HUES64 (cell line): ENCODE results near the gene GPAT2. TPM values are rescaled to one million over a fixed set of nuclear protein-coding genes. Genes with fewer than 3 reads are reported as not detected.
"Not testable (repeated sequence)": the region's sequence is repeated elsewhere in the genome, so short reads cannot be mapped to it uniquely, and the experiment has no call there.

Experiments used
- H3K27ac ChIP-seq: 2 replicates; pipeline ENCODE4 v1.7.0; 2013; ENCODE audit warnings: low read depth, low read length, inconsistent platforms
- H3K27me3 ChIP-seq: 2 replicates; pipeline ENCODE4 v1.6.1; 2013; ENCODE audit warnings: mild to moderate bottlenecking, low read length; ENCODE audit not compliant: insufficient read depth
- H3K36me3 ChIP-seq: 2 replicates; pipeline ENCODE4 v1.6.1; 2013; ENCODE audit warnings: mild to moderate bottlenecking, low read length; ENCODE audit not compliant: insufficient read depth
- H3K4me1 ChIP-seq: 2 replicates; pipeline ENCODE4 v1.6.1; 2013; ENCODE audit warnings: mild to moderate bottlenecking, low read length, moderate library complexity; ENCODE audit not compliant: insufficient read depth
- H3K4me3 ChIP-seq: 2 replicates; pipeline ENCODE4 v1.5.1; 2013; ENCODE audit warnings: mild to moderate bottlenecking, low read length, moderate library complexity
- H3K9ac ChIP-seq: 2 replicates; pipeline ENCODE4 v1.6.1; 2013; ENCODE audit warnings: mild to moderate bottlenecking, low read depth, low read length
- H3K9me3 ChIP-seq: 2 replicates; pipeline ENCODE4 v1.6.1; 2013; ENCODE audit warnings: low read depth, low read length; ENCODE audit not compliant: insufficient read depth
- WGBS: fragments of 150-250, 120-280 bp; methylation state at CpG from one replicate; pipeline ENCODE4 v1.1.7; 2013; ENCODE audit warnings: missing lambda C conversion rate; 5-methylcytosine and 5-hydroxymethylcytosine counted together
- polyA plus RNA-seq, 2 experiments: library from polyadenylated mRNA; stranded (reverse); fragments of 50-300 nt; gene quantifications; one replicate each; pipeline ENCODE4 v1.2.3, GENCODE V29; 2013

Gene GPAT2, protein sequence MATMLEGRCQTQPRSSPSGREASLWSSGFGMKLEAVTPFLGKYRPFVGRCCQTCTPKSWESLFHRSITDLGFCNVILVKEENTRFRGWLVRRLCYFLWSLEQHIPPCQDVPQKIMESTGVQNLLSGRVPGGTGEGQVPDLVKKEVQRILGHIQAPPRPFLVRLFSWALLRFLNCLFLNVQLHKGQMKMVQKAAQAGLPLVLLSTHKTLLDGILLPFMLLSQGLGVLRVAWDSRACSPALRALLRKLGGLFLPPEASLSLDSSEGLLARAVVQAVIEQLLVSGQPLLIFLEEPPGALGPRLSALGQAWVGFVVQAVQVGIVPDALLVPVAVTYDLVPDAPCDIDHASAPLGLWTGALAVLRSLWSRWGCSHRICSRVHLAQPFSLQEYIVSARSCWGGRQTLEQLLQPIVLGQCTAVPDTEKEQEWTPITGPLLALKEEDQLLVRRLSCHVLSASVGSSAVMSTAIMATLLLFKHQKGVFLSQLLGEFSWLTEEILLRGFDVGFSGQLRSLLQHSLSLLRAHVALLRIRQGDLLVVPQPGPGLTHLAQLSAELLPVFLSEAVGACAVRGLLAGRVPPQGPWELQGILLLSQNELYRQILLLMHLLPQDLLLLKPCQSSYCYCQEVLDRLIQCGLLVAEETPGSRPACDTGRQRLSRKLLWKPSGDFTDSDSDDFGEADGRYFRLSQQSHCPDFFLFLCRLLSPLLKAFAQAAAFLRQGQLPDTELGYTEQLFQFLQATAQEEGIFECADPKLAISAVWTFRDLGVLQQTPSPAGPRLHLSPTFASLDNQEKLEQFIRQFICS
- not detected for polyA plus RNA-seq (2013, experiment 1 of 2)
- polyA plus RNA-seq (2013, experiment 2 of 2) = 0.13 TPM

DNA sequence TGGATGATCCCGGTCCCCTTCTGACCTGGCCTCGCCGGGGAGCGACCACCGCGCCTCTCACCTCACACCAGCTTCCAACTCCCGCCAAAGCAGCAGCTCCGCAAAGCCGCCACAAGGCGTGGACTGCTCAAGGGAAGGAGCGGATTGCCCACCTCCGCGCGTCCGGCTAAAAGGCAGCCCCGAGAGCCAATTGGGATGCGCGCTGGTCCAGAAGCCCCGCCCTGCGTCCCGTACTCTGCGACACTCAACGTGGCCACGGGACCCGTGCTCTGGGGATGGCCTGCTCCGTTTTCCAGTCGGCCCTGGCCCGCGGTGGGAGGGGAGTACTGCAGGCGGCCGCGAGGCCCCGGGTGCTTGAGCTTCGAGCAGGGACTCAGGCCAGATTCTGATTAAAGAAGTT lies at the start of gene GPAT2:
Gene GPAT2, minus strand, starts transcription at position 125 of the 400 bp plus-strand sequence. CDS start 2,557 bp downstream, outside the sequence.
- not testable (repeated sequence) for H3K4me3 ChIP-seq, H3K27ac ChIP-seq, H3K9me3 ChIP-seq, H3K4me1 ChIP-seq, H3K27me3 ChIP-seq, H3K9ac ChIP-seq, H3K36me3 ChIP-seq
- no CpG with 5 or more reads among the region's 34 CpGs for WGBS

DNA sequence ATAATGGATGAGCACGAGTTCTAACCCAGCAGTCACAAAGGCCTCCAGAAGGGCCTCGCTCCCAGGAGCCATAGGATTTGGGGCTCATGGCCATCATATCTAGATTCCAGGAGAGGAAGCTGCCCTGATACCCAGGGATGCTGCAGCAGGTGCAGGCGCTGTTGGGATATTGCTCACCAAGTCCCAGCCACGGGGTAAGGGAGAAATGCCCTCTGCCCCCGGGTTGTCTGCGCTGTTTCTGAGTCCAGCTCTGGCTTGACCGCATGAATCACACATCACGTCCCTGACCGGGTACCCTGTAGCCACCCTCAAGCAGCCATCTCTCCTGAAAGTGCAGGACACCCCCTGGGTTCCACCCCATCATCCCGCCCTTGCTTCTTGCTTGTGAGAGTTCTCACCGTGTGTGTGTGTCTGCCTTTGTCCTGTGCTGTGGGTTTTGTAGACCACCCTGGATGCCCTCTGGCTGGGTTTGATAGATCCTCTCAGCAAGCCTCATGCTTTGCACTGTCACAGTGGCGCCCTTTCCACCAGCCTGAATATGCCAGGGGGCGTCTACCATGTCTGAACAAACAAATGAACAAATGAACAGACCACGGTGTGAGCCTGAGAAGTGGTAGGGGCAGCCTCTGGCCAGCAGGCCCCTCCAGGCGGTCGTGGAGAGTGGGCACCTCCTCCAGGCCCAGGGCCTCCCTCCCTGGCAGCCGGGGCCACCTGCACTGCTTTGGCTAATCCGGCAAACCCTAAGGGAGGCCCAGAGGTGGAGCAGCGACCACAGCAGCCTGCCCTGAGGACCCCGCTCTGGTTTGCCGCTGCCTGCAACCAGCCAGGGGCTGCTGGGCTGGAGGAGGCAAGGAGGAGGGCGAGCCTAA lies 49.5 kb upstream of the GPAT2 start:
- Histone ChIP-seq H3K9me3 (no peaks in the 10 kb centered on the region), H3K9ac (no peak overlapping the region), H3K36me3 (no peaks in the 10 kb centered on the region), H3K27me3 (no peaks in the 10 kb centered on the region), H3K4me1 (no peaks in the 10 kb centered on the region), H3K4me3 (no peak overlapping the region), H3K27ac (no peak overlapping the region)
- 93% methylated on average over 22 of the region's 22 CpGs for WGBS

DNA sequence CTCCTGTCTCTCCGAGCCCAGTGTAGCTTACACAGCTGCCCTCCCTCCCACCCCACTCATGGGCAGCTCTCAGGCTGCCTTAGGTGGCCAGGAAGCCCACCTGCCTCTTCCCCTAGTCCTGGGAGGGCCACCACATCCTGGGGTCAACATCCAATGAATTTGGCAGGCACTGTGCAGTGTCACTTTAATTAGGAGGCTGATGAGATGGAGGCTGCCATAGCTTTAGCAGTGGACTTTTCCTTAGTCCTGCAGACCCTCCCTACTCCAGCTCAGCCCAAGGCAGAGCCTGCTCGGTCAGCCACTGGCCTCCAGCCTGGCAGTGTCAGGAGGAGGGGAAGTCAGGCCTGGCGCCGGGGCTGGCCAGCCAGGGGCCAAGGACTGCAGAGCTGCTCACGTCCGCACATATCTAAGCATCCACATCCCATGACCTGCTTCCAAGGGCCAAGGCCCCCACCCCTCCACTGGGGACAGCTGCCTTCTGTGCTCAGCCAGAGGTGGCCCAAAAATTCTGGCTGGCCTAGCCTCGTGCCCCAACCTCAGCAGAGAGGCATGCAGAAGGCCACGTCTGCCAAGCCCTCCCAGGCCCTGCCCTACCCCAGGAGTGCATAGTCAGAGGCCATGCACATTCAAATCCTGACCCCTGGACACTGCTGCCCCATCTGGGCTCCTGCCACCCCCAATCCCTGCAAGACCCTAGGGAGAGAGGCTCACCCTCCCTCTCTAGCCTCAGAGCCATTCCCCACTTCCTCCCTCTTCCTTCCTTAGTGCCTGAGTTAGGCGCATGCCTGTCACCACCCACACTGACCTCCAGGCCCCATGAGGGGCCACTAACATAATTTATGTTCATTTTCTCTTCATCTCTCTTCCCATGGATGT lies 48.6 kb upstream of the GPAT2 start:
- 92% methylated on average over 9 of the region's 9 CpGs for WGBS
- no peak overlapping the region for H3K4me3 ChIP-seq
- no peak overlapping the region for H3K9ac ChIP-seq
- no peaks in the 10 kb centered on the region for H3K27me3 ChIP-seq
- no peaks in the 10 kb centered on the region for H3K4me1 ChIP-seq
- H3K36me3 ChIP-seq = no peaks in the 10 kb centered on the region
- H3K27ac ChIP-seq = no peak overlapping the region
- H3K9me3 ChIP-seq = no peaks in the 10 kb centered on the region

DNA sequence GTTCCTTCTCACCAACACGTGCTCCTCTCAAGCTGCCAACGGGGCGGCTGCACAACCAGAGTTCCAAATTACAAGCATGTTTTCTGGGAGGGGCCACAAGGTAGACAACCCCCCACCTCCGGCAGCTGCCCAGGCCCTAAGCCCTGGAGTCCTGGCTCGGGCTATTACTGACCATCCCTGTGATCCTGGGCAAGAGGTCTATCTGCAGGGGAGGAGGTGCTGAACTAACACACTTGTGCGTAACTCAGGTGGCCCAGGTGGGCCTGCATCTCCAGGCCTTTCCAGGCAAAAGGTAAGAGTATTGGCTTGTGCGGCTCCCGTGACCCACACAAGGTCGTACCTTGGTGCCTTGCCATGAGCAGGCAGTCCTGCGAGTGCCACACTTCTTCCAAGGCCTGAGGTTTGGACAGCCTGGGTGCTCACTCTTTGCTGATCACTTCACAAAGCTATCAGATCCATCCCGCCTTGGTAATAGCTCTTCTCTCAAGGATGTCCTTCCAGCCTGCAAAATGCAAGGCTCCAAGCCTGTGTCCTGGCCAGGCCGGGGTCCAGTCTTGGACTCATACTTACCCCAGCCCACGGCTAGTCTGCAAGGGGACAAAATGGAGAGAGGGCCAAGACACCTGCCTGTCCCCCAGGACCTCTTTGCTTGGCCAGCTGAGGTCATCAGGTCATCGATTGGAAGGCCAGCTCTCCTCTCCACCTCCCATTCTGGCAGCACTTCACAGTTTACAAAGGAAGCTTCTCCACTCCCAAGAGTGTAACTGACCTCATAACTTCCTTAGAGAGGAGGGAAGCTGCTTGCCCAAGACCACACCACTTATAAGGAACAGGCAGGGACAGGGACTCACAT lies 47.7 kb upstream of the GPAT2 start:
- 94% methylated on average over 14 of the region's 14 CpGs for WGBS

DNA sequence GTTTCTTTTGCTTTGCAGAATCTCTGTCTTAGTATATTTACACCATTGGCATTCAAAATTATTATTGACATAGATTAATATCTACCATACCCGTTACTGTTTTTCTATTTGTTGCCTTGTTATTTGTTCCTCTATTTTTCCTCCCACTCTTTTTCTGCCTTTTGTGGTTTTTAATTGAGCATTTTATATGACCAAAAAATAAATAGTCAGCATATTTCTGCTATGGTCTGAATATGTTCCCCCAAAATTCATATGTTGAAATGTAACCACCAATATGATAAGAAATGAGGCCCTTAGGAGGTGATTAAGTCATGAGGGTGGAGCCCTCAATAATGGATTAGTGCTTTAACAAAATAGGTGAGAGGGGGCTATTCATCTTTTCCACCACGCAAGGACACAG lies 46.3 kb upstream of the GPAT2 start:
- H3K4me1 ChIP-seq = no peaks in the 10 kb centered on the region
- H3K9ac ChIP-seq = no peak overlapping the region
- no peak overlapping the region for H3K4me3 ChIP-seq
- no peak overlapping the region for H3K27ac ChIP-seq
- WGBS = 100% methylated on average over 1 of the region's 2 CpGs
- no peaks in the 10 kb centered on the region for H3K9me3 ChIP-seq
- no peaks in the 10 kb centered on the region for H3K36me3 ChIP-seq
- no peaks in the 10 kb centered on the region for H3K27me3 ChIP-seq

More for the DNA sequence above, 47.7 kb upstream of the GPAT2 start:
- Histone ChIP-seq H3K4me1 (no peaks in the 10 kb centered on the region), H3K36me3 (no peaks in the 10 kb centered on the region), H3K27ac (no peak overlapping the region), H3K4me3 (no peak overlapping the region), H3K27me3 (no peaks in the 10 kb centered on the region), H3K9ac (no peak overlapping the region), H3K9me3 (no peaks in the 10 kb centered on the region)

DNA sequence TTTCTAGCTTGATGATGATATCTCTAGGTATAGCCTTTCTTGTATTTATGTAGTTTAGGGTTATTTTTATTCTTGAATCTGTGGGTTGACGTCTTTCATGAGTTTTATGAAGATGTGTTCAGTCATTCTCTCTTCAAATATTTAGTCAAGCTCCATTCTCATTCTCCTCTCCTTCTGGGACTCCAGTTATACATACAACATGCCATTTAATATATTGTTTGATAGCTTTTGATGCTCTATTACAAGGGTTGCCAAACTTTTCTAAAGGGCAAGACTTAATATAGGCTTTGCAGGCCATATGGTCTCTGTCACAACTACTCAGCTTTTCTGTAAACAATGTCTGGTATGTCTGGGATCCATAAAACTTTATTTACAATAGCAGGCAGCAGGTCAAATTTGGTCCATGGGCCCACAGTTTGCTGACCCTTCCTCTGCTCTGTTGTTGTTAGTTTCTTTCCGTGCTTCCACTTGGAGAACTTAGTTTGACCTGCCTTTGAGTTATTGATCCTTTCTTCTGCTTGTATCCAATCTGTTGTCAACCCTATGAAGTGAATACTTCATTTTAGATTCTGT lies 40.6 kb upstream of the GPAT2 start:
- 93% methylated on average over 2 of the region's 2 CpGs for WGBS
- Histone ChIP-seq H3K36me3 (no peaks in the 10 kb centered on the region), H3K27me3 (no peaks in the 10 kb centered on the region), H3K4me3 (no peak overlapping the region), H3K4me1 (no peaks in the 10 kb centered on the region), H3K9ac (no peak overlapping the region), H3K9me3 (no peaks in the 10 kb centered on the region), H3K27ac (no peak overlapping the region)

DNA sequence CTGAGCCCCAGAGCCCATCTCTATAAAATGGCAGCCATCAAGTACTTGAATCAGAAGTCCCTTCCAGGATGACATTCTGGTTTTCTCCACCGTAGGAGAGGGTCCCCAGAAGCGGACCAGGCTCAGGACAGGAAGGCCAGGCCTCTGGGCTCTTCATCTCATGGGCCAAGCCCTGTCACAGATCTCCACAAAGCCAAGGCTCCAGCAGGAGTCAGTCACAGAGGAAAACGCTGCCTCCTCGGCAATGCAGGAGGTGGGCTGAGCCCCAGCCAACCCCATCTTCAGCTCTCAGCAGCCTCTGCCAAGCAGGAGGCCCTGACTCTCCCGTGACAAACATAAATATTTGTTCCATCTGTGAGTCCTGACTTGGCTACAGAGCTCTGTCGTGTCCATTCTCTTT lies 39.4 kb upstream of the GPAT2 start:
- Histone ChIP-seq H3K4me3 (no peak overlapping the region), H3K27me3 (no peaks in the 10 kb centered on the region), H3K9me3 (no peaks in the 10 kb centered on the region), H3K27ac (no peak overlapping the region), H3K4me1 (no peaks in the 10 kb centered on the region), H3K36me3 (no peaks in the 10 kb centered on the region), H3K9ac (no peak overlapping the region)
- 82% methylated on average over 6 of the region's 6 CpGs for WGBS

DNA sequence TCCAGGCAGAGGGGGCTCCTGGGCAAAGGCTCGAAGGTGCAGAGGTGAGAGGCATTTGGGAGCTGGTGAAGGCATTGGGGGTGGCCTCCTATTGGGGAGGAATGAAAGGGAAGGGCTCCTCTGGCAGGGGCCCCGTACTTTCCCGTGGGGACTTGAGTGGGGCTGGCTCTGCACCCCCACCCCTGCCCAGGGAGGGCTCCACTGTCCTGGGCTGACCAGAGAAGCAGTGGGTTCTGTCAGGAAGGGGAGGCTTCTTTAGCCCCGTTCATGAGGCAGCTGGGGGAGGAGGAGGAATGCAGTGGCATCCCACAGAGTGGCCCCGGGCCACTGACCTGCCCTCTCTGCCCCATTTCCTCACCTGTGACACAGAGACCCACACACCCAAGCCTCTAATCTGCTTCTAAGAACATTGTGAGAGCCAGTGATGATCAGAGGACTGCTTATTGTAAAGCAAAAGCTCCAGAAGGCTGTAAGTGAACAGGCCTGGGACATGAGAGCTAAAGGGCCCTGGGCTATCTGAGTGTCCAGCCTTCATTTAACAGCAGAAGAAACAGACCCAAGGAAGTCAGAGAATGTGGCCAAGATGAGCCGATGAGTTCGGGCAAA lies 38.6 kb upstream of the GPAT2 start:
- Histone ChIP-seq H3K4me1 (no peaks in the 10 kb centered on the region), H3K36me3 (no peaks in the 10 kb centered on the region), H3K9ac (no peak overlapping the region), H3K27me3 (no peaks in the 10 kb centered on the region), H3K4me3 (no peak overlapping the region), H3K27ac (no peak overlapping the region), H3K9me3 (no peaks in the 10 kb centered on the region)
- WGBS = 80% methylated on average over 7 of the region's 7 CpGs

DNA sequence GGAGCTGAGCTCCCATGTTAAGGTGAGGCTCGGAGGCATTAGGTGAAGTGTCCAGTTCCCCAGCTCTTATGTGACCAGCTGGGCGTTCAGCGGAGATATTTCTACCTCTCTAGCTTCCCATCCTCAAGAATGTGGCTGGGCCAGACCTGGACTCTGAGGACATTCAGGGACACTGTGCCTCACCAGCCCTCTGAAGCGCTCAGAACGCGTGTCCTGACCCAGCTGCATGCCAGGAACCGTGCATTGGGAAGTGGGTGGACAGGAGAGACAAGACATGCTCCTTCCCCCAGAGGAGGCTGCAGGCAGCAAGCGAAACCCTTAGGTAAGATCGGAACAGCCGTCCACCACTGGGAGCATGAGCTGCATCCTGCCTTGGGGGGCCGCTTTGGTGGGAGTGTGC lies 38.0 kb upstream of the GPAT2 start:
- no peak overlapping the region for H3K27ac ChIP-seq
- no peaks in the 10 kb centered on the region for H3K36me3 ChIP-seq
- H3K9me3 ChIP-seq = no peaks in the 10 kb centered on the region
- no peaks in the 10 kb centered on the region for H3K27me3 ChIP-seq
- 92% methylated on average over 10 of the region's 11 CpGs for WGBS
- peaks cover 4% of the 10 kb centered on the region; the same call in 1 of the 2 replicates for H3K4me1 ChIP-seq
- no peak overlapping the region for H3K4me3 ChIP-seq
- no peak overlapping the region for H3K9ac ChIP-seq
